ENCODE results near the gene POP5. TPM values are rescaled to one million over a fixed set of nuclear protein-coding genes. Genes with fewer than 3 reads are reported as not detected.

The POP5 gene
- total RNA-seq, 4 donors from 2014 or later: 15.6 to 28.1 (median 22.6) TPM

GRCh38 chr12:120592121-120593049 lies 11.2 kb upstream of the POP5 start:
- Histone ChIP-seq H3K27ac (no peak overlapping the region), H3K4me3 (no peak overlapping the region), H3K27me3 (peaks cover 0 to 3% (median 0%) of the 10 kb centered on the region in 4 donors), H3K4me1 (no peaks in the 10 kb centered on the region), H3K9me3 (no peaks in the 10 kb centered on the region), H3K36me3 (no peaks in the 10 kb centered on the region)
- intact Hi-C loops (cut with DNase I): no loop called here
- WGBS, 2 donors: 59 to 68% methylated on average over 8 of the region's 8 CpGs
- no peak for DNase-seq
- TF ChIP-seq POLR2A (IDR thresholded peaks at IDR 0.05) (no peak), CTCF (IDR thresholded peaks at IDR 0.05) (no peak)

GRCh38 chr12:120590741-120591407 lies 9.7 kb upstream of the POP5 start:
- 71 to 85% methylated on average over 3 to 5 of the region's 6 CpGs for WGBS, 2 donors
- no peak for DNase-seq
- H3K9me3 ChIP-seq: no peaks in the 10 kb centered on the region
- H3K4me3 ChIP-seq: no peak overlapping the region
- intact Hi-C loops (cut with DNase I): no loop called here
- H3K36me3 ChIP-seq: no peaks in the 10 kb centered on the region
- H3K27ac ChIP-seq: no peak overlapping the region
- TF ChIP-seq POLR2A (IDR thresholded peaks at IDR 0.05) (no peak), CTCF (IDR thresholded peaks at IDR 0.05) (no peak)
- no peaks in the 10 kb centered on the region for H3K4me1 ChIP-seq
- H3K27me3 ChIP-seq: no peaks in the 10 kb centered on the region

DNA sequence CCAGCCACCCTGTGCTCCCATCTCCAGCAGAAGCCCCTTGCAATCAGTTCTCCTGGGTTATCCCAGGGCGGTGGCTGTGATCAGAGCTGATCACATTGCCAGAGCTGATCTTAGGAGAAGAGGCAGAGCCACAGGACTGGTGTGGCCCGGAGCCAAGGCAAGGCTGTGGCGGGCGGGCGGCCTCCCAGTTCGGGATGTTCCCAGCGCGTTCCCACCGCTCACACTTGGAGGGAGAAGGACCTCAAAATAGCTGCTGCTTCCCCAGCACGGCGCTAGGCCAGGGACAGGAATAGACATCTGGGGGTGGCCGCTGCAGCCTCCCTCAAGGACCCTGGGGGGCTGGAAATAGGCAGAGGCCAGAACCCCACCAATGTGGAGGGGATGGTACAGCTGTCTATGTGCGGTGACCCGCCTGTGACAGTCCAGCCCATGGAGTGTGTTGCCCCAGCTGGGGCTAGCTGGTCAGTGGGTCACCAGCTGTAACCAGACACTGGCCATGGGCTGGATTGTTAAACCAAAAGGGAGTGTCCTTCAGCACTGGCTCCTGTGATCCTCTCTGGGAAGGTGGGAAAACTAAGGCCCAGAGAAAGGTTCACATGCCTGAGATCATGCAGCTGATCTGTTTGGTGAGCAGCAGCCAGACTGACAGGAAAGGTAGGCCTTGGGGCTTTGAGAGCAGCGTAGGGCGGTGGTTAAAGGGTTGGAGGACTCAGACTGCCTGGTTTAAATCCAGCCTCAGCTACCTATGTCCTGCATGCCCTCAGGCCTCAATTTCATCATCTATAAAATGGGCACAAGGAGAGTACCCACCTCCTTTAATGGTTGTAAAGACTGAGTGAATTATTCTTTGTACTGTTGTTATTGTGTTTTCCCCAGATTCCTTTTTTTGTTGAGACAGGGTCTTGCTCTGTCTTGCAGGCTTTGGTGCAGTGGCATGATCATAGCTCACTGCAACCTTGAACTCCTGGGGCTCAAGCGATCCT lies 8.0 kb upstream of the POP5 start:
- no peaks in the 10 kb centered on the region for H3K36me3 ChIP-seq
- intact Hi-C loops (cut with DNase I): loop anchor here (10.0 kb wide), 1 partner anchor 386 kb away; the partner anchor contains the start of gene HNF1A
- 61 to 70% methylated on average over 8 to 9 of the region's 17 CpGs for WGBS, 2 donors
- no peak overlapping the region for H3K4me3 ChIP-seq
- no peaks in the 10 kb centered on the region for H3K9me3 ChIP-seq
- TF ChIP-seq POLR2A (IDR thresholded peaks at IDR 0.05) (no peak), CTCF (IDR thresholded peaks at IDR 0.05) (no peak)
- H3K27me3 ChIP-seq: peaks cover 0 to 6% (median 0%) of the 10 kb centered on the region in 4 donors
- H3K4me1 ChIP-seq: peaks cover 5 to 8% (median 6%) of the 10 kb centered on the region in 3 donors
- DNase-seq: no peak
- peak overlapping the region in 3 of 4 donors; percentile 39 to 57 (median 41) for H3K27ac ChIP-seq

DNA sequence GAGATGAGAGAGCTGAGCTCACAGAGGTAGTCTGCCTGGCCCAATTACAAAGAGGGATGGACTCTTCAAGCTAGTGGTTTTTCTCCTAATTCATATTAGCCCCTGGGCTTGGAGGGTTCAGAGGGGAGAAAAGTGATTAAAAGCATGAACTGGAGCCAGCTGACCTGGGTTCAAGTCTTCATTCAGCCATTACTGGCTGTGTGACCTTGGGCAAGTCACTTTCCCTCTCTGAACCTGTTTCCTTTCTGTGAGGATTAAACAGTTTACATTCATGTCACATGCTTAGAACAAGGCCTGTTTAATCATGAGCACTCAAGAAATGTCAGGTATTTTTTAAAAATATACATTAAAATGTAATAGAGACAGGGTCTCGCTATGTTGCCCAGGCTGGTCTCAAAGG lies 7.2 kb upstream of the POP5 start:
- intact Hi-C loops (cut with DNase I): loop anchor here (10.0 kb wide), 1 partner anchor 386 kb away; the partner anchor contains the start of gene HNF1A
- Histone ChIP-seq H3K9me3 (no peaks in the 10 kb centered on the region), H3K27me3 (peaks cover 0 to 12% (median 0%) of the 10 kb centered on the region in 4 donors), H3K4me3 (no peak overlapping the region), H3K4me1 (peaks cover 9 to 17% (median 14%) of the 10 kb centered on the region in 3 donors), H3K27ac (peak overlapping the region in 2 of 4 donors; percentile 39 to 57), H3K36me3 (no peaks in the 10 kb centered on the region)
- TF ChIP-seq POLR2A (IDR thresholded peaks at IDR 0.05): no peak
- TF ChIP-seq CTCF (IDR thresholded peaks at IDR 0.05): no peak
- DNase-seq: no peak
- WGBS, 2 donors: 100% methylated on average over 1 of the region's 1 CpG
